GM18498 (cell line): ENCODE results near the gene CCZ1.
"Not testable (repeated sequence)": the region's sequence is repeated elsewhere in the genome, so short reads cannot be mapped to it uniquely, and the experiment has no call there.

ENCODE experiments used
- ATAC-seq: cut with Tn5 transposase; IDR thresholded peaks from one replicate; pipeline ENCODE4 v1.9.1; 2021; ENCODE audit warnings: mild to moderate bottlenecking, moderate library complexity; ENCODE audit not compliant: unreplicated experiment

CCZ1 gene

GRCh38 chr7:5904726-5905125 is 6.2 kb downstream of the CCZ1 start:
- not testable (repeated sequence) for ATAC-seq

GRCh38 chr7:5908835-5909234 is 10.3 kb downstream of the CCZ1 start:
- ATAC-seq = not testable (repeated sequence)

- not testable (repeated sequence) for ATAC-seq
These were observed 18.0 kb downstream of the CCZ1 start for GRCh38 chr7:5916529-5916928.

- ATAC-seq = not testable (repeated sequence)
These were observed 25.6 kb downstream of the CCZ1 start for GRCh38 chr7:5924180-5924579.

GRCh38 chr7:5924630-5925029 is 26.1 kb downstream of the CCZ1 start:
- not testable (repeated sequence) for ATAC-seq

GRCh38 chr7:5926263-5926870 is 27.8 kb downstream of the CCZ1 start:
- not testable (repeated sequence) for ATAC-seq

- ATAC-seq = not testable (repeated sequence)
These were observed 31.8 kb downstream of the CCZ1 start for GRCh38 chr7:5930290-5930689.

GRCh38 chr7:5931250-5931649 is 32.7 kb downstream of the CCZ1 start:
- not testable (repeated sequence) for ATAC-seq

GRCh38 chr7:5931905-5932644 is 33.5 kb downstream of the CCZ1 start:
- not testable (repeated sequence) for ATAC-seq

GRCh38 chr7:5934945-5935450 is 36.5 kb downstream of the CCZ1 start:
- not testable (repeated sequence) for ATAC-seq

- not testable (repeated sequence) for ATAC-seq
These were observed 64.7 kb downstream of the CCZ1 start for GRCh38 chr7:5963205-5963604.

- not testable (repeated sequence) for ATAC-seq
These were observed 65.3 kb downstream of the CCZ1 start for GRCh38 chr7:5963810-5964209.

GRCh38 chr7:5970347-5970911 is 71.9 kb downstream of the CCZ1 start, which contains the start of gene RSPH10B:
TSS of gene RSPH10B (minus strand) at chr7:5970689. CDS start at chr7:5967116, 3,573 bp downstream.
- not testable (repeated sequence) for ATAC-seq

- ATAC-seq = not testable (repeated sequence)
These were observed 75.0 kb downstream of the CCZ1 start for GRCh38 chr7:5973580-5973979.
